IMR-90 (cell line): ENCODE measurements around the gene PCYT2. TPM values are rescaled to one million over a fixed set of nuclear protein-coding genes. Genes with fewer than 3 reads are reported as not detected.

Experiments
- ATAC-seq: fragments of 200-7000 bp; cut with Tn5 transposase; 2 replicates; pipeline ENCODE4 v1.9.1; 2020; ENCODE audit warnings: low read depth, mild to moderate bottlenecking, moderate library complexity
- BruUV-seq: library from RNA; stranded (reverse); fragments of 400-500 nt; replicated peaks from 2 replicates; lab custom pipeline; 2021; lab: Mats Ljungman, UMichigan
- CTCF ChIA-PET: fragments of 300-600 bp; formaldehyde crosslinking; extraction: SDS; loops from one replicate; lab custom pipeline; 2021; ENCODE audit warnings: antibody characterized with exemption; lab: Yijun Ruan, JAX
- POLR2A ChIA-PET: fragments of 300-600 bp; sonication (Branson Sonifier 250); formaldehyde crosslinking; loops from one replicate; lab custom pipeline; 2022; ENCODE audit warnings: antibody characterized with exemption; ENCODE audit not compliant: unreplicated experiment; lab: Charles Lee
- DNase-seq: peaks from one replicate; pipeline ENCODE4 v3.0.0; 2013
- H2AFZ ChIP-seq: replicated peaks from 2 replicates; pipeline ENCODE3; 2013; ENCODE audit warnings: low read length, mild to moderate bottlenecking; ENCODE audit not compliant: poor library complexity
- H2AK5ac ChIP-seq: 2 replicates; pipeline ENCODE4 v1.6.1; 2013; ENCODE audit warnings: low read depth, low read length, inconsistent platforms
- H2AK9ac ChIP-seq: replicated peaks from 2 replicates; pipeline ENCODE3; 2013; ENCODE audit warnings: mild to moderate bottlenecking, low read depth, low read length, moderate library complexity; ENCODE audit not compliant: poor library complexity
- H2BK120ac ChIP-seq: 2 replicates; pipeline ENCODE4 v1.6.1; 2013; ENCODE audit warnings: low read depth, low read length, inconsistent platforms
- H2BK15ac ChIP-seq: 3 replicates; pipeline ENCODE4 v1.6.1; 2013; ENCODE audit warnings: low read depth, low read length, inconsistent platforms
- H2BK20ac ChIP-seq: 2 replicates; pipeline ENCODE4 v1.6.1; 2013; ENCODE audit warnings: low read depth, mild to moderate bottlenecking, inconsistent platforms, low read length, moderate library complexity
- H2BK5ac ChIP-seq: 2 replicates; pipeline ENCODE4 v1.6.1; 2013; ENCODE audit warnings: mild to moderate bottlenecking, low read depth, low read length, inconsistent platforms; ENCODE audit not compliant: poor library complexity, severe bottlenecking
- H3K14ac ChIP-seq: replicated peaks from 2 replicates; pipeline ENCODE4 v1.6.1; 2013; ENCODE audit warnings: low read depth, low read length, inconsistent platforms
- H3K18ac ChIP-seq: 2 replicates; pipeline ENCODE4 v1.6.1; 2013; ENCODE audit warnings: low read depth, low read length, control low read depth
- H3K23ac ChIP-seq: 2 replicates; pipeline ENCODE4 v1.6.1; 2013; ENCODE audit warnings: low read depth, low read length, inconsistent platforms
- H3K27ac ChIP-seq: 2 replicates; pipeline ENCODE4 v1.5.1; 2013; ENCODE audit warnings: mild to moderate bottlenecking, control low read depth, low read length; ENCODE audit not compliant: insufficient read depth
- H3K27me3 ChIP-seq: 2 replicates; pipeline ENCODE4 v1.6.1; 2013; ENCODE audit warnings: low read length; ENCODE audit not compliant: control insufficient read depth, insufficient read depth
- H3K36me3 ChIP-seq: 2 replicates; pipeline ENCODE4 v1.6.1; 2013; ENCODE audit warnings: low read length, mixed read lengths; ENCODE audit not compliant: control insufficient read depth, insufficient read depth
- H3K4ac ChIP-seq: 2 replicates; pipeline ENCODE4 v1.6.1; 2013; ENCODE audit warnings: low read depth, low read length, inconsistent platforms
- H3K4me1 ChIP-seq: 2 replicates; pipeline ENCODE4 v1.6.1; 2013; ENCODE audit warnings: low read length, mixed read lengths; ENCODE audit not compliant: control insufficient read depth, insufficient read depth
- H3K4me2 ChIP-seq: 2 replicates; pipeline ENCODE4 v1.6.1; 2013; ENCODE audit warnings: low read depth, mild to moderate bottlenecking, control low read depth, low read length, moderate library complexity
- H3K4me3 ChIP-seq: 2 replicates; pipeline ENCODE4 v1.5.1; 2013; ENCODE audit warnings: low read depth, mild to moderate bottlenecking, control low read depth, low read length, moderate library complexity; ENCODE audit not compliant: insufficient read depth
- H3K56ac ChIP-seq: 2 replicates; pipeline ENCODE4 v1.6.1; 2013; ENCODE audit warnings: low read length, inconsistent platforms; ENCODE audit not compliant: insufficient read depth; ENCODE audit errors: extremely low read depth
- H3K79me1 ChIP-seq, 2 experiments: 2 replicates each; pipeline ENCODE4 v1.6.1; 2013; ENCODE audit warnings: low read length in 2 of 2, inconsistent platforms in 1 of 2, low read depth in 1 of 2
- H3K9ac ChIP-seq: 2 replicates; pipeline ENCODE4 v1.6.1; 2013; ENCODE audit warnings: low read depth, low read length, control low read depth
- H3K9me1 ChIP-seq: 2 replicates; pipeline ENCODE4 v1.6.1; 2013; ENCODE audit warnings: low read length, inconsistent platforms; ENCODE audit not compliant: insufficient read depth
- H3K9me3 ChIP-seq: 2 replicates; pipeline ENCODE4 v1.6.1; 2013; ENCODE audit warnings: low read length; ENCODE audit not compliant: control insufficient read depth, insufficient read depth
- H4K20me1 ChIP-seq: 2 replicates; pipeline ENCODE4 v1.6.1; 2013; ENCODE audit warnings: low read length, inconsistent platforms; ENCODE audit not compliant: insufficient read depth
- H4K5ac ChIP-seq: 2 replicates; pipeline ENCODE4 v1.6.1; 2013; ENCODE audit warnings: mild to moderate bottlenecking, low read depth, low read length, control low read depth
- H4K8ac ChIP-seq, 2 experiments: 2 replicates each; pipeline ENCODE4 v1.6.1; 2013; ENCODE audit warnings: low read depth in 2 of 2, low read length in 2 of 2, control low read depth in 1 of 2, inconsistent platforms in 1 of 2
- H4K91ac ChIP-seq: 2 replicates; pipeline ENCODE4 v1.6.1; 2013; ENCODE audit warnings: low read depth, low read length, inconsistent platforms; ENCODE audit not compliant: insufficient read depth
- CHD1 ChIP-seq: IDR thresholded peaks from 2 replicates; pipeline ENCODE4 v1.6.1; 2012; ENCODE audit warnings: low read depth, low read length, improper control_type of control experiment
- MAFK ChIP-seq: IDR thresholded peaks from 2 replicates; pipeline ENCODE4 v1.6.1; 2012; ENCODE audit warnings: low read depth, low read length, improper control_type of control experiment
- MXI1 ChIP-seq: IDR thresholded peaks from 2 replicates; pipeline ENCODE4 v1.6.1; 2012; ENCODE audit warnings: low read depth, mild to moderate bottlenecking, low read length, moderate library complexity, borderline replicate concordance
- NFE2L2 ChIP-seq: fragments of 150-350 bp; IDR thresholded peaks from 2 replicates; pipeline ENCODE4 v1.6.1; 2016; ENCODE audit warnings: low read depth, mild to moderate bottlenecking, low read length
- POLR2A ChIP-seq: IDR thresholded peaks from 2 replicates; pipeline ENCODE4 v1.6.1; 2012; ENCODE audit warnings: mild to moderate bottlenecking, low read depth, low read length
- WGBS, 2 experiments: methylation state at CpG; one replicate each; pipeline versions ENCODE4 v1.1.5 to v1.1.7; 2013; ENCODE audit warnings: missing lambda C conversion rate in 2 of 2; ENCODE audit not compliant: insufficient read length in 1 of 2; ENCODE audit errors: extremely low coverage in 2 of 2; 5-methylcytosine and 5-hydroxymethylcytosine counted together
- dilution Hi-C: fragments of 300-500 bp; cut with HindIII; formaldehyde crosslinking; loops from one replicate; pipeline ENCODE4 v1.14.3; 2018; ENCODE audit warnings: low sequenced_read_pairs; ENCODE audit not compliant: unreplicated experiment
- in situ Hi-C: fragments of 300-500 bp; cut with MboI; formaldehyde crosslinking; loops from 3 replicates; pipeline ENCODE4 v1.14.3; 2019; ENCODE audit warnings: low sequenced_read_pairs, inconsistent platforms, mixed read lengths
- intact Hi-C: fragments of 100-400 bp; cut with micrococcal nuclease; formaldehyde crosslinking; loops from 2 replicates; pipeline ENCODE4 v1.10.0; 2022
- polyA plus RNA-seq, 3 experiments: library from polyadenylated mRNA; depleted of rRNA; stranded (reverse); fragments of >200 nt; gene quantifications; 2 replicates each; pipeline ENCODE4 v1.2.3, GENCODE V29; 2012; ENCODE audit warnings: low replicate concordance in 1 of 3
- total RNA-seq: library from RNA; depleted of rRNA; stranded (reverse); fragments of >200 nt; gene quantifications from 2 replicates; pipeline ENCODE4 v1.2.3, GENCODE V29; 2012

PCYT2 gene
- total and polyA plus RNA-seq, 2 of the 4 experiments (the other 2 are of a cell fraction): 37.3 to 38.5 TPM

GRCh38 chr17:81950501-81950900 lies 39.3 kb upstream of the PCYT2 start:
- Histone ChIP-seq H3K27ac (no peak overlapping the region), H3K56ac (no peak overlapping the region), H3K9me3 (no peaks in the 10 kb centered on the region), H4K8ac (no peak overlapping the region), H2BK120ac (no peak overlapping the region), H4K91ac (no peak overlapping the region), H3K14ac (no peak overlapping the region), H3K4me3 (no peak overlapping the region), H2AK9ac (no peak overlapping the region), H3K9me1 (no peaks in the 10 kb centered on the region), H2BK15ac (no peak overlapping the region), H3K79me1 (no peaks in the 10 kb centered on the region), H3K4me1 (no peaks in the 10 kb centered on the region), H3K4ac (no peak overlapping the region), H2AK5ac (no peak overlapping the region), H3K9ac (no peak overlapping the region), H3K4me2 (no peak overlapping the region), H2BK5ac (no peak overlapping the region), H2BK20ac (no peak overlapping the region), H4K20me1 (no peaks in the 10 kb centered on the region), H2AFZ (no peak overlapping the region), H3K18ac (no peak overlapping the region), H3K36me3 (no peaks in the 10 kb centered on the region), H3K27me3 (peaks cover 8% of the 10 kb centered on the region), H3K23ac (no peak overlapping the region), H4K5ac (no peak overlapping the region)
- TF ChIP-seq POLR2A (no peak), MAFK (no peak), CHD1 (no peak), MXI1 (no peak), NFE2L2 (no peak)
- dilution Hi-C loops (no loop called here), intact Hi-C loops (no loop called here), in situ Hi-C loops (no loop called here)
- DNase-seq (no peak), ATAC-seq (no peak)
- ChIA-PET CTCF (interaction anchor here (0.6 to 1.2 kb wide), 2 partner anchors 70 to 78 kb away, joined by 3 read pairs; no protein-coding TSS in a partner anchor), POLR2A (no interaction called here)
- BruUV-seq: no TSS peak
- 79% methylated on average over 13 of the region's 15 CpGs; no CpG with 5 or more reads in 1 of the 2 experiments for WGBS, 2 experiments
